Cardiac muscle cell (in vitro differentiated cells and primary cell): Measurements from ENCODE around the gene COL23A1. TPM values are rescaled to one million over a fixed set of nuclear protein-coding genes. Genes with fewer than 3 reads are reported as not detected.

Experiments
- DNase-seq, 2 donors: peaks; one replicate each; pipeline versions ENCODE4 v3.0.0 to v3.0.0-alpha.2; 2010 to 2017; ENCODE audit warnings: low read depth in 1 of 2, low spot score in 1 of 2
- H3K27ac ChIP-seq: fragments of 200-600 bp; sonication (generic); 2 replicates; pipeline ENCODE4 v1.5.1; 2016
- H3K27me3 ChIP-seq: fragments of 200-600 bp; sonication (generic); 2 replicates; pipeline ENCODE4 v1.6.0; 2016; ENCODE audit warnings: control low read depth
- H3K36me3 ChIP-seq: fragments of 200-600 bp; sonication (generic); 2 replicates; pipeline ENCODE4 v1.5.1; 2016; ENCODE audit warnings: control low read depth
- H3K4me1 ChIP-seq: fragments of 200-600 bp; sonication (generic); 2 replicates; pipeline ENCODE4 v1.8.1; 2017; ENCODE audit warnings: low read depth, mild to moderate bottlenecking, mixed run types
- H3K4me3 ChIP-seq: fragments of 200-600 bp; sonication (generic); 2 replicates; pipeline ENCODE4 v1.5.1; 2016; ENCODE audit warnings: mild to moderate bottlenecking
- H3K9me3 ChIP-seq: fragments of 200-600 bp; sonication (generic); 2 replicates; pipeline ENCODE4 v1.5.1; 2017; ENCODE audit warnings: low read depth, mild to moderate bottlenecking, control low read depth
- CTCF ChIP-seq: IDR thresholded peaks from 2 replicates; pipeline ENCODE4 v1.5.1; 2012; ENCODE audit warnings: low read depth, mild to moderate bottlenecking, low read length
- polyA plus RNA-seq: library from polyadenylated mRNA; unstranded; fragments of >200 nt; fragmentation: Nextera tagmentation; extraction: Ambion mirVana; gene quantifications from 2 replicates; pipeline ENCODE4 v1.2.1, GENCODE V29; 2016
- total RNA-seq: library from RNA; depleted of rRNA; stranded (reverse); fragments of >200 nt; gene quantifications from 2 replicates; pipeline ENCODE4 v1.2.3, GENCODE V29; 2016

The COL23A1 gene
- total and polyA plus RNA-seq, 2 experiments from 2014 or later, result 28.9 to 43.0 TPM

GRCh38 chr5:178394074-178394473 is 196.1 kb downstream of the COL23A1 start:
- no peak for DNase-seq
- Histone ChIP-seq H3K27me3 (no peaks in the 10 kb centered on the region), H3K27ac (no peak overlapping the region), H3K9me3 (no peaks in the 10 kb centered on the region), H3K4me1 (no peaks in the 10 kb centered on the region), H3K4me3 (no peak overlapping the region), H3K36me3 (no peaks in the 10 kb centered on the region)
- no peak for TF ChIP-seq CTCF

DNA sequence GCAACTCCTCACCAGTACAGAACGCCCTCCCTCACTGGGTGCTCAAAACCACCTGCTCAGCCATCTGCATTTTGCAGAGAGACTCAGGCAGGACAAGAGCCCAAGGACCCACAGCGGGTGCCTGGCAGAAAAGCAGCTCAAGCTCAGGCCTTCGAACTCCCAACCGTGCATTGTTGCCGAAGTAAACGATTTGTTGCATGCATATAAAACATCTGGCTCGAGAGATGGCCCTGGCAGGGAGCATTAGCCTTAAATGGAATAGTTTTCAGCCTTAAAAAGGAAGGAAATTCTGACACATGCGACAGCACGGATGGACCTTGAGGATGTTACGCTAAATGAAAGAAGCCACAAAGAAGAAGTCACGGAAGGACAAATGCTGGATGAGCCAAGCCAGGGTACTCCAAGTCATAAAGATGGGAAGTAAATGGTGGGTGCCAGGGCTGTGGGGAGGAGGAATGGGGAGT is 197.2 kb downstream of the COL23A1 start:
- H3K27me3 ChIP-seq, result no peaks in the 10 kb centered on the region
- peaks cover 5% of the 10 kb centered on the region for H3K4me1 ChIP-seq
- no peak overlapping the region for H3K27ac ChIP-seq
- DNase-seq, result no peak
- H3K36me3 ChIP-seq, result no peaks in the 10 kb centered on the region
- no peak for TF ChIP-seq CTCF
- H3K9me3 ChIP-seq, result no peaks in the 10 kb centered on the region
- H3K4me3 ChIP-seq, result no peak overlapping the region

DNA sequence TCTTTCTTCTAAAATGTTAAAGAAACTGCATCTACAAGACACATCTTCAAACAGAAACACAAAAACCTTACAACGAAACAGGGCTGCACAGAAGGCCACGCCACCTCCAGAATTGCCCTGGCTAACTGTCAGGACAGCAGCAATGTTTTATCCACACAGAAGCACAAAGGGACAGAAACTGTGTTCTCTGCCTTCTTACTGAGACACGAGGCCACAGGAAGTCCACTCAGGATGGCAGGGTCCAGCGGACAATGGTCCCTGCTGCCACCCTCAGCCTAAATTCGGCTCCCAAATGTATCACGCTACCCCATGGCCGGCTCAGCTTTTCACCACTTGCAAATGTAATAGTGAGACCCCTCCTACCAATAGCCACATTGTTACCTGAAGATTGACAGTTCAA is 197.8 kb downstream of the COL23A1 start:
- TF ChIP-seq CTCF, result no peak
- peaks cover 9% of the 10 kb centered on the region for H3K4me1 ChIP-seq
- no peaks in the 10 kb centered on the region for H3K36me3 ChIP-seq
- no peak for DNase-seq
- no peak overlapping the region for H3K27ac ChIP-seq
- no peak overlapping the region for H3K4me3 ChIP-seq
- no peaks in the 10 kb centered on the region for H3K27me3 ChIP-seq
- no peaks in the 10 kb centered on the region for H3K9me3 ChIP-seq

GRCh38 chr5:178391480-178391879 is 198.7 kb downstream of the COL23A1 start:
- Histone ChIP-seq H3K27me3 (no peaks in the 10 kb centered on the region), H3K4me3 (no peak overlapping the region), H3K36me3 (no peaks in the 10 kb centered on the region), H3K27ac (no peak overlapping the region), H3K9me3 (no peaks in the 10 kb centered on the region), H3K4me1 (peaks cover 18% of the 10 kb centered on the region)
- no peak for DNase-seq
- no peak for TF ChIP-seq CTCF

DNA sequence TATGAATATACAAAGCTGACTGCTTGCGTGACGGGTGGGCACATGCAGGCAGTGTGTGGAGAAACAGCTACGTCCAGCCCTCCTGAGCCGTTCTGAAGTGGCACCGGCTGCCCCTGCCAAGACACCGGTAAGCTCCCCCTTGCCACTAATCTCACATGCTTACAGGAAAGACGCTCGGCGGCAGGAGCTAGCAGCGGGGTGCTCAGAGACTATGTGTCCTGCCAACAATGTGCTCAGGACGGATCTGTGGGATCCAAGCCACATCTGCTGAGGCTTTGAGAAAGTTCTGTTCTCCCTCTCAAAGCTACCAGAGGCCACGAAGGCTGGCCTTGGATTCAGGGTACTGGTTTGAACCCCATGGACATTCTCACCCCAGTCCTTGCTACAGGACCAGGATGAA is 200.4 kb downstream of the COL23A1 start:
- no peak for DNase-seq
- no peaks in the 10 kb centered on the region for H3K36me3 ChIP-seq
- TF ChIP-seq CTCF, result no peak
- no peaks in the 10 kb centered on the region for H3K27me3 ChIP-seq
- no peak overlapping the region for H3K27ac ChIP-seq
- H3K9me3 ChIP-seq, result no peaks in the 10 kb centered on the region
- no peak overlapping the region for H3K4me3 ChIP-seq
- H3K4me1 ChIP-seq, result peaks cover 30% of the 10 kb centered on the region
